ENCODE data around the gene DERL3.
"Not testable (repeated sequence)": the region's sequence is repeated elsewhere in the genome, so short reads cannot be mapped to it uniquely, and the experiment has no call there.

Gene DERL3

GRCh38 chr22:23838681-23839468 is at the start of gene DERL3:
Gene DERL3, minus strand, starts transcription at chr22:23839006. Its CDS starts 19 bp downstream, at chr22:23838987.
- peak; percentile 96 to 97 for DNase-seq

- DNase-seq: no peak
These were observed 45.3 kb upstream of the DERL3 start for GRCh38 chr22:23884140-23884539.

GRCh38 chr22:23883658-23884057 is 44.9 kb upstream of the DERL3 start:
- no peak for DNase-seq

- no peak for DNase-seq
These were observed 43.6 kb upstream of the DERL3 start for GRCh38 chr22:23882370-23882769.

GRCh38 chr22:23878219-23878618 is 39.4 kb upstream of the DERL3 start:
- DNase-seq: no peak

GRCh38 chr22:23877566-23877965 is 38.8 kb upstream of the DERL3 start:
- DNase-seq: no peak

- DNase-seq: no peak
These were observed 37.0 kb upstream of the DERL3 start for GRCh38 chr22:23875801-23876200.

GRCh38 chr22:23874871-23875270 is 36.1 kb upstream of the DERL3 start:
- DNase-seq: no peak

GRCh38 chr22:23868580-23868979 is 29.8 kb upstream of the DERL3 start:
- DNase-seq: no peak

- DNase-seq: not testable (repeated sequence)
These were observed 25.8 kb upstream of the DERL3 start for GRCh38 chr22:23864499-23865154.

GRCh38 chr22:23862103-23862502 is 23.3 kb upstream of the DERL3 start:
- peak in 1 of 2 donors; percentile 20 for DNase-seq

GRCh38 chr22:23860187-23860586 is 21.4 kb upstream of the DERL3 start:
- DNase-seq: not testable (repeated sequence)

GRCh38 chr22:23859201-23859600 is 20.4 kb upstream of the DERL3 start:
- DNase-seq: no peak

- DNase-seq: no peak
These were observed 19.6 kb upstream of the DERL3 start for GRCh38 chr22:23858484-23858815.

GRCh38 chr22:23857606-23858483 is 19.0 kb upstream of the DERL3 start, which contains the start of gene SLC2A11:
Gene SLC2A11, plus strand, starts transcription at chr22:23857875. Its CDS starts 125 bp downstream, at chr22:23858000.
- peak; percentile 98 for DNase-seq

- DNase-seq: peak; percentile 8 to 28
These were observed 18.2 kb upstream of the DERL3 start for GRCh38 chr22:23856721-23857605.

GRCh38 chr22:23850136-23850611 is 11.4 kb upstream of the DERL3 start:
- no peak for DNase-seq

GRCh38 chr22:23849009-23850006 is 10.5 kb upstream of the DERL3 start:
- peak; percentile 61 to 95 for DNase-seq

GRCh38 chr22:23847991-23848864 is 9.4 kb upstream of the DERL3 start:
- no peak for DNase-seq

Measured in inflammatory macrophage treated with lipopolysaccharide for 1 hour (primary cell).